Amniotic stem cell (primary cell): Measurements from ENCODE around the gene ARPP21.
"Not testable (repeated sequence)": the region's sequence is repeated elsewhere in the genome, so short reads cannot be mapped to it uniquely, and the experiment has no call there.

Experiments used
- DNase-seq: peaks from one replicate; lab custom pipeline; 2025; lab: John Stamatoyannopoulos, UW

ARPP21 gene

DNA sequence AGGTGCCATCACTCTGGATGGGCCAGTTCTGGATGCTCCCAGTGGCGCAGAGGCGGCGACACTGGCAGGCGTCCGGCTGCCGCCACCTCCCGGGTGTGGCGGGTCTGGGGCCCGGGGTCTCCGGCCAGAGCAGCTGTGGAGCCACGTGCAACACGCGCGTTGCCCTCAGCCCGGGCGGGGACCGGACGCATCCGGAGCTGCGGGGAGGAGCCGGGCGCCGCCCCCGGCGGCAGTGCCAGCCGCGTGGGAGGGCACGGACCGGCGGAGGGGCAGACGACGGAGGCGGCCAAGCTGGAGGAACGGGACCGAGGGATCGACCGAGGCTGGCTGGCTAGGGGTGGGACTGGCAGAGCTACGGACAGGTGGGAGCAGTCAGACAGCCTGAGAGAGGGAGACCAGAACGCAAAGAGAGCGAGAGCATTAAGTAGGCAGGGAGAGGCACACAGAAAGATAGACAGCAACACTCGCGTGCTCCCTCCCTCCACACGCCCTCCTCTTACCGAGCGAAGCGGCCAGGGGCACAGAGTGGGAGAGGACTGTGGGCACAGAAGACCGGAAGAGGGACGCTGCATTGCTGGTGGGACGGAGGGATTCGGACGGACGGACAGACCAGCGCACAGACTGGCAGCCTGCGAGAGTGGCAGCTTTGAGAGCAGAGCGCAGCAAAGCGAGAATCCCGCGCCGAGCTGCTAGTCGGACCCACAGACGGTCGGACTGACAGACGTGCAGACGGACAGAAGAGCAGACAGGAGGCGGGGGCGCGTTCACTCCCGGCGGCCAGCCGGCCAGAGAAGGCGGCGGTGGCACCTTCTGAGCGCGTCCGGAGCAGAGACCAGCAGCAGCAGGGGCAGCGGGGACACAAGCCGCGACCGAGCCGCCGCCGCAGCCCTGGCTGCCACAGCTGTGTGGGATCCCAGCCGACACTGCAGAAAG lies at the start of gene ARPP21:
ARPP21 (plus strand) TSS at position 272 of the 933 bp plus-strand sequence. CDS start 42,227 bp downstream, outside the sequence.
- no peak for DNase-seq

DNA sequence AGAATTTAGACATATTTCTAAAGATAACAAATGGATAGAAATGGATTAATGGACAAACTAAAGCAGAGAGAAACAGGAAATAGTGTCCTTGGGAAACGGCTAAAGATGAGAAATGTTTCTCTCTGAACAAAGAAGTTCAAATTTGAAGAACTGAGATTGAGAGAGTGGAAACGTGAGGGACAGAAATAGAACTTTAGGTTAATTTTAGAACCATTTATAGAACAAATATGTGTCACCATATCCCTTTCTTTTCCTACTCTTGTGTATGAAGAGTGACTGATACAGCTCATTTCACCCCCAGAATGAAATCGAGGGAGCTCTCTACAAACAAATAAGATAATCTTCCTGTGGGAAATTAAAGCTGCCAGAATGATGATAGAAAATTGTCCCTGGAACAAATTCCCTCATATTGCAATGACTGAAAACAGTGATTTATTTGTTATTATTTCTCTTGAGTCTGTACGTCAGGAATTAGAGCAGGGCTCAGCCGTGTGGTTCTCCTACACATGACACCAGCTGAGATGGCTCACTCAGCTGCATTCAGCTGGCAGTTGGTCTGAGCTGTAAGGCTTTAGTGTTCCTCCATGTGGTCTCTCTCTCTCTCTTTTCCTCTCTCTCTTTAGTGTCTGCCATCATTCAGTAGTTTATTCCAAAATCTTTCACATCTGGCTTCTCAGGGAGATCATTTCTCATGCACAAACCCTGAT lies 46.6 kb upstream of the ARPP21 start:
- no peak for DNase-seq

DNA sequence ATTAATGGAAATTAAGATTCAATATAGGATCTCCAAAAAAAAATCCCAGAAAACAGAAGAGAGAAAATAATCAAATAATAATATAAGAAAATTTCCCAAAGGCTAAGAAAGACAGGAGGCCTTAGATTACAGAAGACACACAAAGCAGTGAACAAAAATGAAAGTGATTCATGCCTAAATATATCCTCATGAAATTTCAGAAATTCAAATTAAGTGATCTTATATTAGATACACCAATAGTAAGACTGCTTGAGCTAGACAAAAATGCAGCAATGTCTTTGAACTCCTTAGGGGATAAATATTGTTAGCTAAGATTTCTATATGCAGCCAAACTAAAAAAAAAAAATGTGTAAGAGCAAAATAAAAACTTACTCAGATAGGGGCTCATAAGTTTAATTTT lies 44.6 kb upstream of the ARPP21 start:
- DNase-seq = no peak

DNA sequence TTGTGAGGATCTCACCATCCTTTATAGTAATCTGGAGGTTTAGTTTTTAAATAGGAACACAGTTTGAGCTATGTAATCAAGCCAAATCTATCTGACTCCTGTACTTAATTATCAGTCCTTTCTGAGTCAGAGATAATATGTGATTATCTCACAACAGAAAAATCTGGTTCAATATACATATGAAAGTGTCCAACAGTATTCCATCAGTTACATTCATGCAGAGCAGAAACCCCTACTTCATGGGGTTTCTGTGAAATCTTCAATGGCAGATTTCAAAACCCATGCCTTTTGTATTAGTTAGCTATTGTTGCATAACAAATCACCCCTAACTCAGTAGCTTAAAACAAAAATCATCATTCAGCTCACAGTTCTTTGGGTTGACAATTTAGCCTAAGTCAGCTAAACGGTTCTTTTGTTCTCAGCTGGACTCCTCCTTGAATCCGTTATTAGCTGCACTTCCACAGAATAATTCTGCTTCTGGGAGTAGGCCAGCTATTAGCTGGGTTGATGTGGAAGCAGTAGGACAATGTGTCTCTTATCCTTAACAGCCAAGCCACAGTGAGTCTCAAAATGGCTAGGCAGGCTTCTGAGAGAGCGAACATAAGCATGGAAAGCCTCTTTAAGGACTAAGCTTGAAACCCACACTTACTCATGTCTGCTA lies 42.9 kb upstream of the ARPP21 start:
- DNase-seq = no peak

DNA sequence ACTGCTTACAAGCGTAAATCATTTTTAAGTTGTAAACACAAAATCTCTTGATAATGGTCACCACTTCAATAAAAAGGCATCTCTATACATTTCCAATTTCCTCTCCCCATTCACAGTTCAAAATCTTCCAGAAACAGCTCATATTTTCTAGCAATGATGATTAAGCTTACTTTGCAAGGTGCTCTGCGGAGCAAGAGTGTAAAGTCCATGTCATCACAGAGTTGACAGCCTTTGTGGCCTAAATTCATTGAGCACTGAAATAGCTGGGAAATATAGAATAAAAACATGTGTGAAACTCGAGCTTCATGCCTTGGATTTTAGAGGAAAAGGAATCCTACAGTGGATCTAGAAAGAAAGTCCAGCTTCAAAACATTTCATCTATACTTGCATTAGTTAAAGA lies 41.8 kb upstream of the ARPP21 start:
- DNase-seq = no peak

DNA sequence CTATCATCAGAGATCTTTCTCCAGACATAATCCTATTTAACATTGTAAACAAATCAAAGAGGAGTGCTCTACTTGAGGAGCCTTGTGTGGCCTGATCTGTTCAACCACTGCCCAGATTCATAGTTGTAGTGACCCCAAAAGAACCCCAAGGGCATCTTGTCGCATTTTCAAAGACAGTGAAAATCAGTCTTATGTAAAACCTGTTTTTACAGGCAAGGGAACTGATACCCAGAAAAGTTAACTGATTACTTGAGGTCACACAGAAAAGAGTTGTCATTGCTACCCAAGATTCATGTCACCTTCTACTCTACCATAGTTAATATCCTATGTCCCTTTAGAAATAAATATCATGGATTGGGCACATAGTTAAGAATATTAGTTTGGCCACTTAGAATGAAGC lies 40.5 kb upstream of the ARPP21 start:
- no peak for DNase-seq

DNA sequence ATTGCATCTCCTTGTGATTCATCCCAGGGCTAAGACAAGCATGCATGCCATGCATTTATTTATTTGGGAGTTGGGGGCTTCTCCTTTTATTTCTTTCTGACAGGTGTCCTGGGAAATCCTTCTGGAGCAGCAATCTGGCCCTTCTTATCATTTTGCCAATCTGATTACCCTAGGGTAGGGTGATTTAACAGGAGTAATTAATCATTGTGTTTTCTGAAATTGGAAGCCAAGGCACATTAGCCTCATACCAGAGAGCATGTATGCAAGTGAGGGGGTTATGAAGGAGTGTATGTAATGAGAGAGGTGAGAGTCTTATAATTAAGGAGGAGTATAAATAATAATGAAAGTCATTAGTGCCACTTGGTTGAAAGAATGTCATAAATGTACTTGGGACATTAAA lies 37.4 kb upstream of the ARPP21 start:
- no peak for DNase-seq

DNA sequence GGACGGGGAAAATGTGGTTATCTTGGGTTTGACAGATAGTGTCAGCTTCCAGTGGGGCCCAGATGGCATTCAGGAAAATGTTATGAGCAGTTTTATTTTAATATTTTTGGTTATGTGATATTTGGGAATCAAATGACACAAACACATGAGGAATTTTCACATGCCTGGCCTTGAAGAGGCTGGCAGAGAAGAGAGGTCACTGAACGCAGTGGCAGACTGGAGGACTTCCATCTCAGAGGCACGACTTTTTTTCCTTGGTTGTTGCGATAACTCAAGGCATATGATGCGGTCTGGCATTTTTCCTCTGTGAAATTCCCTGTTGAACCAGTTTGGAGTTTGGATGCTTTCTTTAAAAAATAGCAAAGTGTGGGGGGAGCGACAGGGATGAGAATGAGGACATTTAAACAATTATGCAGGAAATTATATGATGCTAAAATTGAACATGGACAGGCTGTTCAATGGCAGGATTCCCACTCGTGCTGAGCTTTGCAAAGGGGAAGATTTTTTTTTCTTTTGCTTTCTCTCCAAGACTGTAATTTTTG lies 36.9 kb upstream of the ARPP21 start:
- no peak for DNase-seq

DNA sequence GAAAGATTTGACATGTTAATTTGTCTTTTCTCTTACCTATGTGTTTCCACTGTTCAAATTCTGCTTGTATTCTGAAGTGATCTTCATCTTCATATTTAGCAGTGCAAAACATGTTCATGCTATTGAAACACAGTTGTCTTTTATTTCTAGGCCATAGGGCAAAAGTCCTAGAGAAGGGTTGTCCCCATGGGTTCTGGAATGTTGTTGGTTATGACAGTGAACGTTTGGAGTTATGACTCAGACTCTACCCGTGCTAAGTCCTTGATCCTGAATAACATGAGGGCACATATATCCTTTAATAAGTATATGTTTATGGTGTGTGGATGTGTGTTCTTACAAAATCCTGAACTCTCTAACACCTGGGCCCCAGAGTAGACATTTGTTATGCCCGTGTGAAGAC lies 23.0 kb upstream of the ARPP21 start:
- DNase-seq = no peak

DNA sequence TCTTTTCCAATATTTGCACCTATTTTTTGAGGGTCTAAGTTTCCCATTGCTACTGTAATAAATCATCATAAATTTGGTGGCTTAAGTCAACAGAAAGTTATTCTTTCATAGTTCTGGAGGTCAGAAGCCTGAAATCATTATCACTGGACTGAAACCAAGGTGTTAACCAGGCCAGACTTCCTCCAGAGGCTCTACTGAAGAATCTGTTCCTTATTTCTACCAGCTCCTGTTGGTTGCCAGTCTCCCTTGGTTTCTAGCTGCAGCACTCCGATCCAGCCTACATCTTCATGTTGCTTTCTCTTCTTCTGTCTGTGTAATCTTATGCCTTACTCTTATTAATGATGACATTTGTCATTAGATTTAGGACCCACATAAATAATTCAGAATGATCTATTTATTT lies 22.0 kb upstream of the ARPP21 start:
- no peak for DNase-seq

DNA sequence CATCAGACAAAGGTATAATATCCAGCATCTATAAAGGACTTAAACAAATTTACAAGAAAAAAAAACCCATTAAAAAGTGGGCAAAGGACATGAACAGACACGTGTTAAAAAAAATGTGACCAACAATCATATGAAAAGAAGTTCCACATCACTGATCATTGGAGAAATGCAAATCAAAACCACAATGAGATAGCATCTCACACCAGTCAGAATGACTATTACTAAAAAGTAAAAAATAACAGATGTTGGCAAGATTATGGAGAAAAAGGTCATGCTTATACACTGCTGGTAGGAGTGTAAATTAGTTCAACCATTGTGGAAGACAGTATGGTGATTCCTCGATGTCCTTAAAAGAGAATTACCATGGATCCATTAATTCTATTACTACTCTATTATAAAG lies 19.1 kb upstream of the ARPP21 start:
- not testable (repeated sequence) for DNase-seq

DNA sequence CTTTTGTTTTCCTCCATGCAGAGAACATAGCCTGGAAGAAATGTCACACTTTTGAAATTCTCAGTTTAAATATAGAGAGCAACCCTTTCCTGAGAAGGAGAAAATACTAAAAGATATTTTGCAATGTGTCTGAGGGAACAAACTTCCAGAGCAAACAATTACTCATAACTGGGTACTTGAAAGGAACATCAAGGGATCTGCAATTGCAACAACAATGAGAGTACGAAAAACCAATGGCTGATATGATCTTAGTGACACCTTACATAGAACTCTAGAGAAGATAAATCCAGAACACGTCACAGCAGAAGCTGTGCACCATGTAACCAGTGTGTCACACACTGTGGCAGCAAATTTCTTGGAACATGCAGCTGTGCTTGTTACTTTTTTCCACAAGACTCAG lies 14.6 kb upstream of the ARPP21 start:
- no peak for DNase-seq

DNA sequence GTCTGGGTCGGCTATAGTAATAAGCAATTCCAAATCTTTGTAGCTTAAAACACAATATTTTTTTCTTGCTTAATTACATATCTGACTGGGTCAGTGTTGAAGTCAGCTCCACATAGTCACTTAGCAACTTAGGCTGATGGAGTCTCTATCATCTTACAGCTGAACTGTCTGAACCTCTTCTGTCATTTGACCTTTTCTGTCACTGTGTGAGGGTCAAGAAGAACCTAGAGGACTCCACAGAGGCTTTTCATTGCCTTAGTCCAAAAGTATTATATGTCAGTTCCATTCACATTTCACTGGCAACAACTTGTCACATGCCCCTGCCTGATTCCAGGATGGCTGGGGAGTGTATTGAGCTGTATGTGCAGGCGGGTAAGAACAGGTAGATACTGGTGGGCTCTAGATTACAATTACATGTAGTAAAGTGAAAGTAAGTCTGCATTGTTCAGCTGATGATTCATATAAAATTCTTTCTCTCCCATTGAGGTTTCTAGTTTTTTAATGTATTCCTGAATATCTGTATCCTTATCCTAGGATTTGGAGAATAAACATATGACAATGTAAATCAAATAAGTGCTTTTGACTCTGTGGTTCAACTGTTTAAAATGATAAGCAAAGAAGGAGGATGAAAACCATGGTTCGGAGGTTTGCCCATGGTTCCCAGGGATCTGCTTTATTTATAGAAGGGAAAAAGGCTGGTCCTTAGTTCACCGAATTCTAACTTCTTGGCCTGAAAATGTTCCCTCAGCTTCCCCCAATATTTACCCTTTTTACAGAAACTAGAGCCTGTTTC lies 5.8 kb upstream of the ARPP21 start:
- DNase-seq = no peak

DNA sequence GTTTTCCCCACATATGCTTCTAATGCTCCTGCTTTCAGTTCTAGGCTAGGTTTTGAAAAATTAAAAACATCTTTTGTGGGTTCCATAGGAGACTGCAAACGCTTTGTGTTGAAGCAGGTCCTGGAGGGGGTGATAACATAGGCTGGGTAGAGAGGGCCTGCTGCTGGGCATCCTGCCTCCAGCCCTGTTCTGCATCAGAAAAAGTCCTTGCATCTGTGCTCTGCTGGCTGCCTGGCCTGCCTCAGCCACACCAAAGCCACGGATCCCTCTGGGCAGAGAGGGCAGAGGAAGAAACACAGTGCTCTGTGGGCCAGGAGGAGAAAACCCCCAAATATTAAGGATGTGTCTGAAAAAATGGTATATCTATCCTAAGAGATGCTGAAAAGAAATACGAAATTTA lies 3.9 kb upstream of the ARPP21 start:
- DNase-seq = no peak

DNA sequence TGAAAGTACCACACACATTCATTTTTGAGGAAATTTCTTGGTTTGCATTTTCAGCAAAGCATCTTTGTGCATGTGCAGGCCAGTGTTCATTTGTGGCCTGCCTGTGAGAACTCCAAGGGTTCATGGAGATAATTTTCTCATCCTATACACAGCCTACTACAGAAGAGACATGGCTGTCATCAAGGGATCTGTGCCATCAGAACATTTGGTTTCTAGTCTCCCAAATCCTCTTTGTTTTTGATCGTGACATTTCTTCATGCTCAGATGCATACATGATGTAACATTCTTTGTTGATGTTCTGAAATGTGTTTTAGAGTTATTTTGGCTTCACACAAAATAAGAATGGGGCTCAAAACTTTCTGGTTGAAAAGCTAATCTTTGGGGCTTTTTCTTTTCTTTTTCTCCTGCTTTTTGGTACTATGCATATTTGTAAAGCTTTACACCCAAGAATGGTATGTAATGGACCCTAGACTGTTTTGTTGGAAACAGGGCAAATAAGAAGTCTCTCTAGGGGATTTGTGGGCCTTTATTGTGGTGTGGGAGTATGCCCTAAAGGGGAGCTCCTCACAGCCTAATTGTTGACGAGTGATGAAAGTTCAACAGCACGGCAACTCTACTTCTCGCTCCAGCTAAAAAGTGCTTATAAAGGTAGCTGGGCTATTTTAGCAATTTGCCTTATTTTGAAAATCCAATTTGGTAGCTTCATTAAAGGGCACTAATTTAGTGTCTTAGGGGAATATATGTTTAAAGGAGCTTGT lies 3.2 kb upstream of the ARPP21 start:
- DNase-seq = no peak

DNA sequence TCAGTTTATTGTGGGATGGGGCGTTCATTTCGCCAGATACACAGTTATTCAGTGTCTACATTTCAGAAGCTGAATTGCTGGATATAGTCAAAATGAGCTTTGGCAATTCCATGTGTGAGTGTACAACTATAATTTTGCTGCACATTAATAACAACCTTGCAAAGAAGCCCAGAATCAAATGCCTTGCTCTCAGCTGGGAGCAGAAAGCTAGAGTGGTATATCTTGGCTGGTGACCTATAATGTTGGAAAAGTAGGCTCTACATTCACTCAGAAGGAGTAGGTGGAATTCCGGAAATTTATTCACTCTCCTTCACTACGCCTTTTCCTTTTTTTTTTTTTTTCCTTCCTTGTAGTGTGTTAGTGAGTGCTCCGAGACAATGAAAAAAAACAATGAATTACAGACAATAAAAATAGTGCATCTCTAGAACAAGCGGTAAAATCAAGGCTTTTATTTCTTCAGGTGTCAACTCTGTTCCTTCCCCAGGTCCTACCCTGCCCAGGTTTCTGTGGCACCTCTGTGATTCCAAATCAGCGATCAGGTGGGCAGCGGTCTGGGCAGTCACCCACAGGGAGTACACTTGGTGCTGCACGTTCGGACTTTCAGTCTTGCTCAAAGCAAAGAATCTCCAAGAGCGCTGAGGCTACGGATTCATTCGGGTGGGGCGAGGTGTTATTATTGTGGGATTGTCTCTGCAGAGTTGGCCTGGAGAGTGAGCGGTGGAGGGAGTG lies 910 bp upstream of the ARPP21 start:
- DNase-seq = no peak

DNA sequence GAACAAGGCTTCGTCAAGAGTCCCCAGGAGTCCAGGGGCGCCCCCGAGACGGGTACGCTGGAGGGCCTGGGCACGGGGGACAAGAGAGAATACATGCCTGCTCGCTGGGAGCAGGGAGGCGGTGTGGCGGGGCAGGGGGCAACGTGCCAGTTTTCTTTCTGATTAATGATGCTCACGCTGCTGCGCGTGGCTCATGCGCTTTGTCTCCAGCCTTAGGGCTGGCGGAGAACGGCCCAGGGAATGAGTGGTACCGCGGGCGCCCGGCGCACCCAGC lies 408 bp upstream of the ARPP21 start:
- no peak for DNase-seq

DNA sequence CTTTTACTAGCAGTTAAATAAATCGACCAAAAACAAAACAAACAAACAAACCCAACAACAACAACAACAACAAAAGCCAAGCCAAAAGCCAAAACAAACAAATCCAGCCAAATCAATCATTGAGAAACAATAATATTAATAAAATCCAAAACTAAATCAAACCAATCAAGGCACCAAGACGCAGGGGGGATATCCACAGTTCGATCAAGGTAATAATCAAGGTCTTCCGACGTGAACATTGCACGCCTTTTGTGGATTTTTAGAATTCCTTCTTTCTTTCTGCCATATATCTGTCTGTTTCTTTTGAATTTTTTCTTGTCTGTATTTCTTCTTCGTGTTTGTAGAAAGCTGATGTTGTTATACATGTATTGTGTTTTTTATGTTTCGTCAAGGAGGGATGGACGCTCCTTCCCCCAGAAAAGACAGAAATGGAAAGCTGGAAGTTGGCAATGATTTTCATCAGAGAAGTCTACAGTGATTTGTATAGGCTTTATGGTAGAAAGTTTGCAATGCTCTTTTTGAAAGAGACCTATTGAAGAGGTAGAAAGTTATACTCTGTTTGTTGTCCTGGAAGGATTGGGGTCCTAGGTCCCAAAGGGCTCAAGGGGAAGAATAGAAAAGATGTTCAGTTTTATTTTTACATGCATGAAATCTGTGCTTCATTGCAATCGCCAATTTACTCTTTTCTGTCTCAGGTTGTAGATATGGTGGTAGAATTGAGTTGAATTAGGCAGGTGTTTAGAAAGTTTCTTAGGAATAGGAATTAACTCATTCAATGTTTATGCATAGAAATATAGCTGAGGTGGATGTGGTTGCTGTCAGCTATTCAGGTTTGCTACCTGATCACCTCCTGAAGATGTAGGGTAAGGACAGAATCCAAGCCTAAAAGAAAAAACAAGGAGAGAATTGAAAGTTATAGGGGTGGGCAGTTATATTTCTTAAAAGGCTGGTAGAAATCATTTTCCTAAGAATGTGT lies 1.2 kb downstream of the ARPP21 start:
- DNase-seq = no peak

DNA sequence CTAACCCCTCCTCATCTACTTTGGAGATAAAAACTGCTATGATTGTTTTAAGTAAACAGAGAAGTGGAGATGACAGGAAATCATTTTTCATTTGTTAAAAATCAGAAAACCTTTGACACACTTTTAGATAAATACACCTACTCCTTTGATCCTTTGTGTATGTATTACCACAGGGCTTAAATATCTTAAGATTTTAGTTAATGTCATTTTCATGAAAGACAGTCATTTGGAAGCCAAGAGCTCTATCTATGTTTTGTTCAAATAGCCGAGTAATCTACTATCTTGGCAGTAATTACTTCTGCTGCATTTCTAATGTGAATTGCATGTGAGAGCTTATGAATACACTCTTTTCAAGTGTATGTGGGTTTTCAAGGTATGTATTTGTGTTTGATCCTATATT lies 2.0 kb downstream of the ARPP21 start:
- no peak for DNase-seq
